ENCODE results near the gene SORBS2.

- TF ChIP-seq CTCF (IDR thresholded peaks at IDR 0.05) (no peak), POLR2A (IDR thresholded peaks at IDR 0.05) (no peak), EP300 (IDR thresholded peaks at IDR 0.05) (no peak)
These were observed 100.3 kb downstream of the SORBS2 start for GRCh38 chr4:185711726-185712125.
